Stomach (tissue), 4 donors: ENCODE measurements around the gene COL25A1.

Experiments used
- EP300 ChIP-seq: sonication (generic); formaldehyde crosslinking; IDR thresholded peaks from one replicate; pipeline ENCODE4 v1.6.1; 2017; ENCODE audit warnings: antibody characterized with exemption
- POLR2A ChIP-seq, 4 donors: fragments of 450-650 bp; IDR thresholded peaks; one replicate each; pipeline ENCODE4 v1.6.1; 2016; ENCODE audit warnings: antibody characterized with exemption in 4 of 4, control low read depth in 2 of 4, mild to moderate bottlenecking in 1 of 4, moderate library complexity in 1 of 4
- POLR2AphosphoS5 ChIP-seq, 3 donors: sonication (generic); formaldehyde crosslinking; IDR thresholded peaks; one replicate each; pipeline ENCODE4 v1.6.1; 2016; ENCODE audit warnings: antibody characterized with exemption in 3 of 3
- TF ChIP-seq, protein P1 (sequence below), 7 experiments: fragments of 450-650 bp in 4 of 7; fragments of 200-600 bp in 3 of 7; sonication (generic) in 3 of 7; IDR thresholded peaks; one replicate each; pipeline ENCODE4 v1.5.1; 2016 to 2019; ENCODE audit warnings: antibody characterized with exemption in 7 of 7, control low read depth in 2 of 7, mild to moderate bottlenecking in 1 of 7

DNA sequence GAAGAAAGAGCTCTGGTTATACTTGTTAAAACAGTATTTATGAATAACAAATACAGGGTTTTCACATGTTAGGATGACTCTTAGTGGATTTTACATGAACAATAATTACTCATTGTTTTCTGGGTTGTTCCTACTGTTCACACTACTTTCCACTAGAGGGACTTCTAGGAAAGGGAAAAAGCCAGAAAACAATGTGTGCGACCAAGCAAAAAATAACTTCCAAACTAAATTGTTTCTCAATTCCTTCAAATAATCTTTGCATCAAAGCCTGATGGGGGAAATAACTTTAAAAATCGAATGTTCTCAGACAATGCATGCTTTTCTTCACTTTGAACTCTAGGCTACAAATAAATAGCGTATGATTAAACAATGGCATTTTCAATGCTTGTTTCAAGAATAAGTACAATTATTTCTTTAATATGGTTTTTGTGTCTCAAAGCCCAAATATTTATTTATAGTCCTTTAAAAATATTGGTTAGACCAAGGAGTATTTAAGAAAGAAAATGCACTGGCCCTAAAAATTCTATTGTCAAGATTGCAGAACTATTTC is 467.5 kb downstream of the COL25A1 start:
- TF ChIP-seq, protein P1, sequence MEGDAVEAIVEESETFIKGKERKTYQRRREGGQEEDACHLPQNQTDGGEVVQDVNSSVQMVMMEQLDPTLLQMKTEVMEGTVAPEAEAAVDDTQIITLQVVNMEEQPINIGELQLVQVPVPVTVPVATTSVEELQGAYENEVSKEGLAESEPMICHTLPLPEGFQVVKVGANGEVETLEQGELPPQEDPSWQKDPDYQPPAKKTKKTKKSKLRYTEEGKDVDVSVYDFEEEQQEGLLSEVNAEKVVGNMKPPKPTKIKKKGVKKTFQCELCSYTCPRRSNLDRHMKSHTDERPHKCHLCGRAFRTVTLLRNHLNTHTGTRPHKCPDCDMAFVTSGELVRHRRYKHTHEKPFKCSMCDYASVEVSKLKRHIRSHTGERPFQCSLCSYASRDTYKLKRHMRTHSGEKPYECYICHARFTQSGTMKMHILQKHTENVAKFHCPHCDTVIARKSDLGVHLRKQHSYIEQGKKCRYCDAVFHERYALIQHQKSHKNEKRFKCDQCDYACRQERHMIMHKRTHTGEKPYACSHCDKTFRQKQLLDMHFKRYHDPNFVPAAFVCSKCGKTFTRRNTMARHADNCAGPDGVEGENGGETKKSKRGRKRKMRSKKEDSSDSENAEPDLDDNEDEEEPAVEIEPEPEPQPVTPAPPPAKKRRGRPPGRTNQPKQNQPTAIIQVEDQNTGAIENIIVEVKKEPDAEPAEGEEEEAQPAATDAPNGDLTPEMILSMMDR (IDR thresholded peaks at IDR 0.05) = peak in 4 of 7 experiments; percentile 25 to 46 (median 31)
- TF ChIP-seq POLR2A (IDR thresholded peaks at IDR 0.05) (no peak), POLR2AphosphoS5 (IDR thresholded peaks at IDR 0.05) (no peak), EP300 (no peak)
